ENCODE data around the gene A2M. TPM values are rescaled to one million over a fixed set of nuclear protein-coding genes. Genes with fewer than 3 reads are reported as not detected.

Gene A2M
- total RNA-seq, 2 donors from 2014 or later, result 0.66 TPM; not detected in 1

- no peak for TF ChIP-seq CTCF (conservative IDR thresholded peaks at IDR 0.05)
- H3K4me1 Mint-ChIP-seq, result no peaks in the 10 kb centered on the region
- H3K27me3 Mint-ChIP-seq (ENCODE audit: insufficient read depth), result peaks cover 4% of the 10 kb centered on the region
- no peaks in the 10 kb centered on the region for H3K4me1 ChIP-seq (ENCODE audit: control insufficient read depth, insufficient read depth, low read length)
- H3K9me3 Mint-ChIP-seq, result no peaks in the 10 kb centered on the region
- WGBS, 2 experiments (ENCODE audit: insufficient coverage in 1 of 2, insufficient read length in 1 of 2), result 92 to 100% methylated on average over 3 to 6 of the region's 6 CpGs
- H3K27me3 ChIP-seq (ENCODE audit: control insufficient read depth, insufficient read depth, low read length, poor library complexity, severe bottlenecking), result no peaks in the 10 kb centered on the region
- H3K4me3 Mint-ChIP-seq, result no peak overlapping the region
- H3K9me3 ChIP-seq (ENCODE audit: control insufficient read depth, low read length), result no peaks in the 10 kb centered on the region
- H3K36me3 ChIP-seq (ENCODE audit: control insufficient read depth, insufficient read depth, low read length), result no peaks in the 10 kb centered on the region
- no peaks in the 10 kb centered on the region for H3K36me3 Mint-ChIP-seq (ENCODE audit: low read depth)
- H3K4me3 ChIP-seq (ENCODE audit: low read length), result no peak overlapping the region
- DNase-seq, result no peak
- H3K27ac ChIP-seq (ENCODE audit: low read depth, low read length), result no peak overlapping the region
- H3K27ac Mint-ChIP-seq, result no peak overlapping the region
- H3K9ac ChIP-seq (ENCODE audit: extremely low read depth, low read length, poor library complexity, severe bottlenecking), result no peak overlapping the region
Measured at GRCh38 chr12:9112076-9112853, 3.5 kb downstream of the A2M start.

DNA sequence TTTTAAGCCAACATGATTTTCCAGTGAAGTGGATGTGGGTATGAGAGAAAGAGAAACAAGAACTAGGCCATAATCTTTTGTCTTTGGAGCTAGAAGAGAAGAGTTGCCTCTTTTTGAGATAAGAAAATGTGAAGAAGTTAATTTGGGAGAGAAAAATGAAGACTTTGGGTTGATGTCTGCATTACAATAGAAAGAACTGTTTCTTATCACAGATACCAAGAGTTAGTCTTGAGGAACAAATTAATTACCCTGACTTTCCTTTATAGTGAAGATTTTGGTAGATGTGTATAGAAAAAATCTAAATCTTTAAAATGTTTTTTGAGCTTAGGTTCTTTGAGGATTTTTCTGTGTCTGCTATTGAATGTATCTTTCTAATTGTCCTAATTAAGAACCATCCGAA is 4.2 kb downstream of the A2M start:
- Histone ChIP-seq H3K27me3 (ENCODE audit: control insufficient read depth, insufficient read depth, low read length, poor library complexity, severe bottlenecking) (no peaks in the 10 kb centered on the region), H3K9ac (ENCODE audit: extremely low read depth, low read length, poor library complexity, severe bottlenecking) (no peak overlapping the region), H3K4me3 (ENCODE audit: low read length) (no peak overlapping the region), H3K36me3 (ENCODE audit: control insufficient read depth, insufficient read depth, low read length) (no peaks in the 10 kb centered on the region), H3K9me3 (ENCODE audit: control insufficient read depth, low read length) (no peaks in the 10 kb centered on the region), H3K4me1 (ENCODE audit: control insufficient read depth, insufficient read depth, low read length) (no peaks in the 10 kb centered on the region), H3K27ac (ENCODE audit: low read depth, low read length) (no peak overlapping the region)
- H3K9me3 Mint-ChIP-seq, result no peaks in the 10 kb centered on the region
- H3K36me3 Mint-ChIP-seq (ENCODE audit: low read depth), result no peaks in the 10 kb centered on the region
- no peaks in the 10 kb centered on the region for H3K4me1 Mint-ChIP-seq
- WGBS, 2 experiments (ENCODE audit: insufficient coverage in 1 of 2, insufficient read length in 1 of 2), result 83% methylated on average over 1 of the region's 1 CpG; no CpG with 5 or more reads in 1 of the 2 experiments
- H3K4me3 Mint-ChIP-seq, result no peak overlapping the region
- DNase-seq, result no peak
- H3K27me3 Mint-ChIP-seq (ENCODE audit: insufficient read depth), result peaks cover 4% of the 10 kb centered on the region
- H3K27ac Mint-ChIP-seq, result no peak overlapping the region
- TF ChIP-seq CTCF (conservative IDR thresholded peaks at IDR 0.05), result no peak

DNA sequence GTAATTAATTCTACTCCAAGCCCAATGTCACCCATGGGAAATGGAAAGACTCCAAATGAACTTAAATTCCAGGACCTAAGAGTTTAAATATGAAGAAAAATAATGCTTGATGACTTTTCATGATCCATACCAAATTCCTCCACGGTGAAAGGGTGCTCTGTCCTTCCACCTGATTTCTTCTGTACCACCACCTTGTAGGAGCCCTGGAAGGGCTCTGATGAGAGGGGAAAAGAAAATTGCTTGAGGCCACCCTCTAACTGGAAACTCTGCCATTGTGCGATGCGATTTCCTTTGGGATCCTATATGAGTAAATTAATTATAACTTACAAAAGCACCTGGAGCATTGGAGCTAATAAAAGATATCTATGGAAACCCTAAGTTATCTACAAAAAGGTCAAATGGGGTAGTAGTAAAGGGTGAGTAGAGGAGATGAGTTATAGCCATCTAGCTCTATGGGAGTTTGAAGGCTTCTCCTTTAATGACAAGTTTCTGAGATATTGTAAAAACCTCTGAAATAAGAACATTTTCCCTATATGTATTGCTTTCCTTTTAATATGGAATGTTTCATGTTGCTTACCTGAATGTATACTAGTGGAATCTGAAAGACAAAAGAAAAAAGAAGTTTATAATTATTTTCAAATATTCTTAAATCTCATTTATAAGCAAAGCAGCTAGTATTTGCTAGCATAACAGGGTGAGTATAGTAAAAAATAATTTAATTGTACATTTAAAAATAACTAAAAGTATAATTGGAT is 5.8 kb downstream of the A2M start:
- Mint-ChIP-seq H3K4me3 (no peak overlapping the region), H3K27ac (no peak overlapping the region), H3K27me3 (ENCODE audit: insufficient read depth) (peaks cover 4% of the 10 kb centered on the region), H3K36me3 (ENCODE audit: low read depth) (no peaks in the 10 kb centered on the region), H3K4me1 (no peaks in the 10 kb centered on the region), H3K9me3 (no peaks in the 10 kb centered on the region)
- no CpG with 5 or more reads among the region's 3 CpGs for WGBS, 2 experiments (ENCODE audit: insufficient coverage in 1 of 2, insufficient read length in 1 of 2)
- no peak for TF ChIP-seq CTCF (conservative IDR thresholded peaks at IDR 0.05)
- DNase-seq, result no peak
- Histone ChIP-seq H3K27me3 (ENCODE audit: control insufficient read depth, insufficient read depth, low read length, poor library complexity, severe bottlenecking) (no peaks in the 10 kb centered on the region), H3K4me3 (ENCODE audit: low read length) (no peak overlapping the region), H3K9ac (ENCODE audit: extremely low read depth, low read length, poor library complexity, severe bottlenecking) (no peak overlapping the region), H3K9me3 (ENCODE audit: control insufficient read depth, low read length) (no peaks in the 10 kb centered on the region), H3K36me3 (ENCODE audit: control insufficient read depth, insufficient read depth, low read length) (no peaks in the 10 kb centered on the region), H3K27ac (ENCODE audit: low read depth, low read length) (no peak overlapping the region), H3K4me1 (ENCODE audit: control insufficient read depth, insufficient read depth, low read length) (no peaks in the 10 kb centered on the region)

Measured in endodermal cell (in vitro differentiated cells).